ENCODE results near the gene SECISBP2. TPM values are rescaled to one million over a fixed set of nuclear protein-coding genes. Genes with fewer than 3 reads are reported as not detected.
A peak's percentile ranks its signal among the peaks of the same experiment; 100 is the strongest.

SECISBP2 gene
- total RNA-seq, 5 donors from 2014 or later (not counting 1 experiment from before 2014, with no cell fraction given): 78.8 to 132 (median 87.5) TPM

DNA sequence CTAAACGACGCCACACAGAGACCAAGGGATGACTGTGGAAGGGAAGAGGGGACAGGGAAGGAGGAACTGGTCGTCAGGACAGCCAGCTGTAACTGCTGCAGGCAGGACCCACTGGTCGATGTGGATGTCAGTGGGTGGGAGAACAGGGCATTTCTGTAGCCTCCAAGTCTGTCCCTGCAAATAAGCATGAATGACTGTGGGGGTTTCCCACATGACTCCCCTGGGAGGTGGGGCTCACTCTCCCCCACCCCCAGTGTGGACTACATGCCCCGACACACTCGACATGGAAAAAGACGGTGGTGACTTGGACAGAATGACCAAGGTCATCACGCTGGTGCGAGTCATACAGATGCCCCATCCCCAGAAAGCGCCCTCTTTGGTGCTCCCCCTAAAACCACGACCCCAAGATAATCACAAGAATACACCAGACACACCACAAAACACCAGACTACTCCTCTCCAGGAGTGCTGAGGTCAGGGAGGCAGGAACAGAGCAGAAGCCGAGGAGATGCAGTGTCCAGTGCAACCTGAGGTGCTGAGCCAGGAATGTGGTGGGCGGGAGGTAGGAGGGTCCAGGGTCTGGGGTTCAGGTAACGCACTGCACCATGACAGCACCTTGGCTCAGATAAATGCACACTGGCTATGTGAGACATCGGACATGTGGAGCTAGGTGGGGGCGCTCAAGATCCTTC is 64.9 kb downstream of the SECISBP2 start:
- DNase-seq (no peak), ATAC-seq (replicated peaks in 1 of 4) (no peak)
- H3K36me3 ChIP-seq (ENCODE audit: control insufficient read depth in 2 of 2, extremely low read depth in 1 of 2, insufficient read depth in 1 of 2, low read length in 1 of 2): peaks cover 35 to 98% of the 10 kb centered on the region in 2 donors
- H3K9me3 ChIP-seq: no peaks in the 10 kb centered on the region
- H3K27me3 Mint-ChIP-seq: no peaks in the 10 kb centered on the region
- H3K9me3 Mint-ChIP-seq: no peaks in the 10 kb centered on the region
- no peak overlapping the region for H3K4me3 ChIP-seq (ENCODE audit: control insufficient read depth in 1 of 2, extremely low read depth in 1 of 2, low read length in 1 of 2)
- no peak overlapping the region for H3K4me3 Mint-ChIP-seq
- H3K27ac ChIP-seq (ENCODE audit: low read length): no peak overlapping the region
- ChIA-PET CTCF (no interaction called here), POLR2A (interaction anchor here in 1 of 2 donors (0.5 kb wide), 1 partner anchor 76 kb away, joined by 6 read pairs; no protein-coding TSS in a partner anchor)
- H3K4me1 Mint-ChIP-seq: peaks cover 44 to 51% (median 47%) of the 10 kb centered on the region in 3 donors
- peaks cover 67% of the 10 kb centered on the region for H3K36me3 Mint-ChIP-seq
- H3K27me3 ChIP-seq (replicated peaks in 1 of 2; ENCODE audit: control insufficient read depth in 2 of 2, extremely low read depth in 1 of 2, insufficient read depth in 2 of 2, low read length in 1 of 2): no peaks in the 10 kb centered on the region
- H3K27ac Mint-ChIP-seq: peak overlapping the region; percentile 58 to 68
- H3K4me1 ChIP-seq (ENCODE audit: control insufficient read depth in 1 of 2, extremely low read depth in 1 of 2, insufficient read depth in 2 of 2, low read length in 2 of 2): peaks cover 0 to 38% of the 10 kb centered on the region in 2 experiments
- 87% methylated on average over 7 of the region's 16 CpGs for WGBS (ENCODE audit: insufficient coverage)

- ChIA-PET CTCF (interaction anchor here in 1 of 2 donors (0.8 kb wide), 1 partner anchor 20 kb away, joined by 3 read pairs; no protein-coding TSS in a partner anchor), POLR2A (no interaction called here)
- no peaks in the 10 kb centered on the region for H3K9me3 ChIP-seq
- peaks cover 61% of the 10 kb centered on the region for H3K36me3 Mint-ChIP-seq
- peaks cover 35 to 98% of the 10 kb centered on the region in 2 donors for H3K36me3 ChIP-seq (ENCODE audit: control insufficient read depth in 2 of 2, extremely low read depth in 1 of 2, insufficient read depth in 1 of 2, low read length in 1 of 2)
- H3K4me3 Mint-ChIP-seq: no peak overlapping the region
- no peak for ATAC-seq (replicated peaks in 1 of 4)
- peaks cover 0 to 38% of the 10 kb centered on the region in 2 experiments for H3K4me1 ChIP-seq (ENCODE audit: control insufficient read depth in 1 of 2, extremely low read depth in 1 of 2, insufficient read depth in 2 of 2, low read length in 2 of 2)
- no peaks in the 10 kb centered on the region for H3K27me3 Mint-ChIP-seq
- H3K27ac ChIP-seq (ENCODE audit: low read length): no peak overlapping the region
- peak overlapping the region in 1 of 2 donors; percentile 68 for H3K27ac Mint-ChIP-seq
- peaks cover 43 to 48% (median 45%) of the 10 kb centered on the region in 3 donors for H3K4me1 Mint-ChIP-seq
- DNase-seq: no peak
- WGBS (ENCODE audit: insufficient coverage): 96% methylated on average over 19 of the region's 19 CpGs
- H3K4me3 ChIP-seq (ENCODE audit: control insufficient read depth in 1 of 2, extremely low read depth in 1 of 2, low read length in 1 of 2): no peak overlapping the region
- H3K9me3 Mint-ChIP-seq: no peaks in the 10 kb centered on the region
- no peaks in the 10 kb centered on the region for H3K27me3 ChIP-seq (replicated peaks in 1 of 2; ENCODE audit: control insufficient read depth in 2 of 2, extremely low read depth in 1 of 2, insufficient read depth in 2 of 2, low read length in 1 of 2)
These were observed 65.5 kb downstream of the SECISBP2 start for GRCh38 chr9:89383721-89384300.

DNA sequence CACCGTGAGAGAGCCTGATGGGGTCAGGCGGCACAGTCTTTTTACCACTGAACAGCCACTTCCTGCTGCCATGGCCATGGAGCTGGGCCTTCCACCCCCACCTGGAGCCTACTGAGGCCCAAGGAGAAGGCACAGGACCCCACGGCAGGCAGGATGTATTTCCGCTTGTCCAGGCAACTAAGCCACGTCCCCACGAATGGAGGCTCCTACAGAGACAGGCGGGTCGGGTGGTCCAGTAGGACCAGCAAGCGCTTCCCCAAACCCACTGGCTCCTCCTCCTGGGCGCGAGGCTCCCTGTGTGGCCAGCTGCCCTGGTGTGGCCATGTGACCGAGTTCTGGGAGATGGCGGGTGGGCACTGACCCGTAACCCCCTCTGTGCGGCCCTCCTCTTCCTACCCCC is 66.5 kb downstream of the SECISBP2 start:
- ATAC-seq (replicated peaks in 1 of 4) (peak in 1 of 4 experiments; percentile 10), DNase-seq (no peak)
- no peaks in the 10 kb centered on the region for H3K9me3 Mint-ChIP-seq
- no peak overlapping the region for H3K4me3 ChIP-seq (ENCODE audit: control insufficient read depth in 1 of 2, extremely low read depth in 1 of 2, low read length in 1 of 2)
- no peak overlapping the region for H3K27ac ChIP-seq (ENCODE audit: low read length)
- H3K9me3 ChIP-seq: no peaks in the 10 kb centered on the region
- peaks cover 57% of the 10 kb centered on the region for H3K36me3 Mint-ChIP-seq
- H3K4me1 ChIP-seq (ENCODE audit: control insufficient read depth in 1 of 2, extremely low read depth in 1 of 2, insufficient read depth in 2 of 2, low read length in 2 of 2): peaks cover 0 to 35% of the 10 kb centered on the region in 2 experiments
- no peak overlapping the region for H3K4me3 Mint-ChIP-seq
- POLR2A ChIA-PET: interaction anchor here in 1 of 2 donors (0.5 kb wide), 1 partner anchor 1715 kb away, joined by 3 read pairs; no protein-coding TSS in a partner anchor
- H3K27ac Mint-ChIP-seq: peak overlapping the region; percentile 23 to 52
- peaks cover 31 to 98% of the 10 kb centered on the region in 2 donors for H3K36me3 ChIP-seq (ENCODE audit: control insufficient read depth in 2 of 2, extremely low read depth in 1 of 2, insufficient read depth in 1 of 2, low read length in 1 of 2)
- H3K4me1 Mint-ChIP-seq: peaks cover 35 to 38% (median 36%) of the 10 kb centered on the region in 3 donors
- no peaks in the 10 kb centered on the region for H3K27me3 ChIP-seq (replicated peaks in 1 of 2; ENCODE audit: control insufficient read depth in 2 of 2, extremely low read depth in 1 of 2, insufficient read depth in 2 of 2, low read length in 1 of 2)
- H3K27me3 Mint-ChIP-seq: no peaks in the 10 kb centered on the region
- CTCF ChIA-PET: no interaction called here
- WGBS (ENCODE audit: insufficient coverage): 88% methylated on average over 6 of the region's 15 CpGs

DNA sequence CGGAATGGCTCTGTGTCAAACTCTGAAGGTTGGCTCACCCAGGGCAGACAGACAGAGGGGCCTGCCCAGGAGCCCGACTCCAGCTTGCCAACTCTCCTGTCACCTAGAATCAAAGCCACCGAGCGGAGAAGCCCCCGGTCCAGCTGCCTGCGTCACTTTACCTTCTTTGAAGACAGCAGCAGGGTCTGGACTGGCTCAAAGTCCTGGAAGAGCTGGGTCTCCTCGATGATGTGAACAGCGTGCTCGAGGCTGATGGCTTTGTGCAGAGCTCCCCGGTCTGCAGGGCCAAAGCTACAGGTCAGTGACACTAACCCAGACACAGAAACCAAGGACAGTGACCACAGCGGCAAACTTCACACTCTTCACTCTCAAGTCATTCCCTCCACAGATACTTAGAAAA is 67.9 kb downstream of the SECISBP2 start:
- H3K9me3 Mint-ChIP-seq: no peaks in the 10 kb centered on the region
- H3K4me1 ChIP-seq (ENCODE audit: control insufficient read depth in 1 of 2, extremely low read depth in 1 of 2, insufficient read depth in 2 of 2, low read length in 2 of 2): peaks cover 0 to 22% of the 10 kb centered on the region in 2 experiments
- H3K27me3 Mint-ChIP-seq: no peaks in the 10 kb centered on the region
- H3K27ac Mint-ChIP-seq: peak overlapping the region; percentile 27 to 39
- peaks cover 22 to 28% (median 24%) of the 10 kb centered on the region in 3 donors for H3K4me1 Mint-ChIP-seq
- no peaks in the 10 kb centered on the region for H3K9me3 ChIP-seq
- no peak for ATAC-seq (replicated peaks in 1 of 4)
- H3K36me3 ChIP-seq (ENCODE audit: control insufficient read depth in 2 of 2, extremely low read depth in 1 of 2, insufficient read depth in 1 of 2, low read length in 1 of 2): peaks cover 35 to 99% of the 10 kb centered on the region in 2 donors
- peaks cover 65% of the 10 kb centered on the region for H3K36me3 Mint-ChIP-seq
- ChIA-PET POLR2A (no interaction called here), CTCF (no interaction called here)
- 100% methylated on average over 7 of the region's 11 CpGs for WGBS (ENCODE audit: insufficient coverage)
- DNase-seq: no peak
- no peaks in the 10 kb centered on the region for H3K27me3 ChIP-seq (replicated peaks in 1 of 2; ENCODE audit: control insufficient read depth in 2 of 2, extremely low read depth in 1 of 2, insufficient read depth in 2 of 2, low read length in 1 of 2)
- no peak overlapping the region for H3K27ac ChIP-seq (ENCODE audit: low read length)
- no peak overlapping the region for H3K4me3 Mint-ChIP-seq
- no peak overlapping the region for H3K4me3 ChIP-seq (ENCODE audit: control insufficient read depth in 1 of 2, extremely low read depth in 1 of 2, low read length in 1 of 2)

DNA sequence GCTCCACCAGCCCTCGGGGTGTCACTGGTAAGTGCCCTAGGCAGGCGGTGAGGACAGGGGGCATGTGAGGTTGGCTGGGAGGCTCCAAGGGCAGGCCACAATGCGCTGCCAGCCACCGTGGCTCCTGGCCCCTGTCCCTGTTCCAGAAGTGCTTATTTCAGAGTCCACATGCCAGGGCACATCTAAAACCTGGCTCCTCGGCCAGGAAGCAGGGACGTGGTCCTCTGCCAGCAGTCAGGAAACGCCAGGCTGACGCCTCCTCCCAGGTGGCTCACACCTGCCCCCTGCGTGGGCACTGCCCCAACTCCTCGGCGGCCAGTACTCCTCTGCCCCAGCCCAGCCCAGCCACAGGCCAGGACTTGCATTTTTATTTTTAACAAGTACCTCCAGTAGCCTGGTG is 68.5 kb downstream of the SECISBP2 start:
- H3K27ac ChIP-seq (ENCODE audit: low read length): no peak overlapping the region
- CTCF ChIA-PET: no interaction called here
- Mint-ChIP-seq H3K27ac (no peak overlapping the region), H3K27me3 (no peaks in the 10 kb centered on the region), H3K36me3 (peaks cover 65% of the 10 kb centered on the region), H3K9me3 (no peaks in the 10 kb centered on the region), H3K4me1 (peaks cover 16 to 22% (median 18%) of the 10 kb centered on the region in 3 donors), H3K4me3 (no peak overlapping the region)
- POLR2A ChIA-PET: no interaction called here
- H3K9me3 ChIP-seq: no peaks in the 10 kb centered on the region
- 80% methylated on average over 10 of the region's 11 CpGs for WGBS (ENCODE audit: insufficient coverage)
- ATAC-seq (replicated peaks in 1 of 4) (no peak), DNase-seq (no peak)
- H3K36me3 ChIP-seq (ENCODE audit: control insufficient read depth in 2 of 2, extremely low read depth in 1 of 2, insufficient read depth in 1 of 2, low read length in 1 of 2): peaks cover 36 to 99% of the 10 kb centered on the region in 2 donors
- H3K27me3 ChIP-seq (replicated peaks in 1 of 2; ENCODE audit: control insufficient read depth in 2 of 2, extremely low read depth in 1 of 2, insufficient read depth in 2 of 2, low read length in 1 of 2): no peaks in the 10 kb centered on the region
- no peak overlapping the region for H3K4me3 ChIP-seq (ENCODE audit: control insufficient read depth in 1 of 2, extremely low read depth in 1 of 2, low read length in 1 of 2)
- peaks cover 0 to 20% of the 10 kb centered on the region in 2 experiments for H3K4me1 ChIP-seq (ENCODE audit: control insufficient read depth in 1 of 2, extremely low read depth in 1 of 2, insufficient read depth in 2 of 2, low read length in 2 of 2)

GRCh38 chr9:89387197-89387849 is 69.0 kb downstream of the SECISBP2 start:
- Mint-ChIP-seq H3K36me3 (peaks cover 65% of the 10 kb centered on the region), H3K4me3 (no peak overlapping the region), H3K27me3 (no peaks in the 10 kb centered on the region), H3K9me3 (no peaks in the 10 kb centered on the region), H3K4me1 (peaks cover 12 to 19% (median 13%) of the 10 kb centered on the region in 3 donors), H3K27ac (no peak overlapping the region)
- POLR2A ChIA-PET: interaction anchor here in 1 of 2 donors (0.6 kb wide), 1 partner anchor 427 kb away, joined by 3 read pairs; no protein-coding TSS in a partner anchor
- WGBS (ENCODE audit: insufficient coverage): 97% methylated on average over 16 of the region's 20 CpGs
- Histone ChIP-seq H3K36me3 (ENCODE audit: control insufficient read depth in 2 of 2, extremely low read depth in 1 of 2, insufficient read depth in 1 of 2, low read length in 1 of 2) (peaks cover 41 to 99% of the 10 kb centered on the region in 2 donors), H3K27ac (ENCODE audit: low read length) (no peak overlapping the region), H3K9me3 (no peaks in the 10 kb centered on the region), H3K4me3 (ENCODE audit: control insufficient read depth in 1 of 2, extremely low read depth in 1 of 2, low read length in 1 of 2) (no peak overlapping the region), H3K27me3 (replicated peaks in 1 of 2; ENCODE audit: control insufficient read depth in 2 of 2, extremely low read depth in 1 of 2, insufficient read depth in 2 of 2, low read length in 1 of 2) (no peaks in the 10 kb centered on the region), H3K4me1 (ENCODE audit: control insufficient read depth in 1 of 2, extremely low read depth in 1 of 2, insufficient read depth in 2 of 2, low read length in 2 of 2) (peaks cover 0 to 15% of the 10 kb centered on the region in 2 experiments)
- ATAC-seq (replicated peaks in 1 of 4) (no peak), DNase-seq (no peak)
- CTCF ChIA-PET: no interaction called here
